Smooth muscle cell (in vitro differentiated cells): Measurements from ENCODE around the gene MBD2. TPM values are rescaled to one million over a fixed set of nuclear protein-coding genes. Genes with fewer than 3 reads are reported as not detected.
A peak's percentile ranks its signal among the peaks of the same experiment; 100 is the strongest.

Experiments
- DNase-seq: peaks from one replicate; lab custom pipeline; 2025; ENCODE audit not compliant: unreplicated experiment; lab: John Stamatoyannopoulos, UW
- H2AFZ ChIP-seq: fragments of 200-600 bp; sonication (generic); 2 replicates; pipeline ENCODE4 v1.6.0; 2016; ENCODE audit warnings: antibody characterized with exemption, low read depth, mild to moderate bottlenecking
- H3F3A ChIP-seq: fragments of 200-600 bp; sonication (generic); 2 replicates; pipeline ENCODE4 v1.6.0; 2017; ENCODE audit warnings: antibody characterized with exemption, low read depth
- H3K27ac ChIP-seq: fragments of 200-600 bp; sonication (generic); 2 replicates; pipeline ENCODE4 v1.5.1; 2016; ENCODE audit warnings: low read depth, mild to moderate bottlenecking
- H3K27me3 ChIP-seq: fragments of 200-600 bp; sonication (generic); 2 replicates; pipeline ENCODE4 v1.6.1; 2016; ENCODE audit warnings: low read depth, mild to moderate bottlenecking
- H3K36me3 ChIP-seq: fragments of 200-600 bp; sonication (generic); 2 replicates; pipeline ENCODE4 v1.5.1; 2016; ENCODE audit warnings: low read depth
- H3K4me1 ChIP-seq: fragments of 200-600 bp; sonication (generic); 2 replicates; pipeline ENCODE4 v1.5.1; 2016; ENCODE audit warnings: low read depth
- H3K4me2 ChIP-seq: fragments of 200-600 bp; sonication (generic); 2 replicates; pipeline ENCODE4 v1.6.0; 2016; ENCODE audit warnings: mild to moderate bottlenecking
- H3K4me3 ChIP-seq: fragments of 200-600 bp; sonication (generic); 2 replicates; pipeline ENCODE4 v1.5.1; 2016; ENCODE audit warnings: mild to moderate bottlenecking
- H3K79me2 ChIP-seq: fragments of 200-600 bp; sonication (generic); 2 replicates; pipeline ENCODE4 v1.6.0; 2016; ENCODE audit warnings: low read depth, mild to moderate bottlenecking
- H3K9ac ChIP-seq: fragments of 200-600 bp; sonication (generic); 2 replicates; pipeline ENCODE4 v1.6.0; 2016; ENCODE audit warnings: low read depth
- H3K9me3 ChIP-seq: fragments of 200-600 bp; sonication (generic); replicated peaks from 2 replicates; pipeline ENCODE4 v1.5.1; 2016; ENCODE audit warnings: low read depth
- H4K20me1 ChIP-seq: fragments of 200-600 bp; sonication (generic); 2 replicates; pipeline ENCODE4 v1.6.0; 2016; ENCODE audit warnings: low read depth
- WGBS: methylation state at CpG from one replicate; pipeline ENCODE4 v1.1.7; 2016; ENCODE audit warnings: low lambda C conversion rate; 5-methylcytosine and 5-hydroxymethylcytosine counted together
- polyA plus RNA-seq: library from polyadenylated mRNA; unstranded; fragments of >200 nt; fragmentation: Nextera tagmentation; extraction: Ambion mirVana; gene quantifications from 2 replicates; pipeline ENCODE4 v1.2.1, GENCODE V29; 2016
- total RNA-seq: library from RNA; depleted of rRNA; stranded (reverse); fragments of >200 nt; gene quantifications from 2 replicates; pipeline ENCODE4 v1.2.3, GENCODE V29; 2014
- TF ChIP-seq, protein P1 (sequence below): fragments of 200-600 bp; sonication (generic); IDR thresholded peaks from 2 replicates; pipeline ENCODE4 v1.5.1; 2017; ENCODE audit warnings: borderline replicate concordance, mild to moderate bottlenecking, antibody characterized with exemption; ENCODE audit not compliant: insufficient read depth, poor library complexity, severe bottlenecking

MBD2 gene
- total and polyA plus RNA-seq, 2 experiments from 2014 or later, result 28.5 to 42.6 TPM

DNA sequence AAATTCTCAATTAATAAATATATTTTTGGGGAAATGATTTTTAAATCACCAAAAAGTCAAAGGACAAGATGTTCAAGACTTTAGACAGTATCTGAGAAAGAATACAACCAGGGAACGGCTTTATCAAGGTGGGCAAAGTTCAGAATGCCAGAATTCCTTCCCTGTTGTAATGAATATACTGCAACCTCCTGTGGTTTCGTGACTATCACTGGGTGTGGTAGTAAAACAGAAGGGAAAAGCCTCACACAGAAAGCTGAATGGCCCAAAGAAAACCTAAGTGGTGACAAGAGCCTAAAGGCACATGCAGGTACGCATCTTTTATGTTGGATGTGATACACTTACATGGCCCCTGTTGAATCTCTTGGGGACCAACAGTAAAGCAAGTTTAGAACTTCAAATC lies 37.1 kb downstream of the MBD2 start:
- TF ChIP-seq, protein P1, sequence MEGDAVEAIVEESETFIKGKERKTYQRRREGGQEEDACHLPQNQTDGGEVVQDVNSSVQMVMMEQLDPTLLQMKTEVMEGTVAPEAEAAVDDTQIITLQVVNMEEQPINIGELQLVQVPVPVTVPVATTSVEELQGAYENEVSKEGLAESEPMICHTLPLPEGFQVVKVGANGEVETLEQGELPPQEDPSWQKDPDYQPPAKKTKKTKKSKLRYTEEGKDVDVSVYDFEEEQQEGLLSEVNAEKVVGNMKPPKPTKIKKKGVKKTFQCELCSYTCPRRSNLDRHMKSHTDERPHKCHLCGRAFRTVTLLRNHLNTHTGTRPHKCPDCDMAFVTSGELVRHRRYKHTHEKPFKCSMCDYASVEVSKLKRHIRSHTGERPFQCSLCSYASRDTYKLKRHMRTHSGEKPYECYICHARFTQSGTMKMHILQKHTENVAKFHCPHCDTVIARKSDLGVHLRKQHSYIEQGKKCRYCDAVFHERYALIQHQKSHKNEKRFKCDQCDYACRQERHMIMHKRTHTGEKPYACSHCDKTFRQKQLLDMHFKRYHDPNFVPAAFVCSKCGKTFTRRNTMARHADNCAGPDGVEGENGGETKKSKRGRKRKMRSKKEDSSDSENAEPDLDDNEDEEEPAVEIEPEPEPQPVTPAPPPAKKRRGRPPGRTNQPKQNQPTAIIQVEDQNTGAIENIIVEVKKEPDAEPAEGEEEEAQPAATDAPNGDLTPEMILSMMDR, result no peak
- no peaks in the 10 kb centered on the region for H3K9me3 ChIP-seq
- H3K79me2 ChIP-seq, result peaks cover 37% of the 10 kb centered on the region
- peaks cover 41% of the 10 kb centered on the region for H4K20me1 ChIP-seq
- no peaks in the 10 kb centered on the region for H3K27me3 ChIP-seq
- peaks cover 9% of the 10 kb centered on the region for H3K4me1 ChIP-seq
- H3K36me3 ChIP-seq, result peaks cover 13% of the 10 kb centered on the region
- no peak overlapping the region for H3K27ac ChIP-seq
- no peak for DNase-seq
- no peak overlapping the region for H3K9ac ChIP-seq
- WGBS, result 89% methylated on average over 3 of the region's 3 CpGs
- H3K4me3 ChIP-seq, result no peak overlapping the region
- no peak overlapping the region for H2AFZ ChIP-seq
- H3F3A ChIP-seq, result no peaks in the 10 kb centered on the region
- H3K4me2 ChIP-seq, result no peak overlapping the region

DNA sequence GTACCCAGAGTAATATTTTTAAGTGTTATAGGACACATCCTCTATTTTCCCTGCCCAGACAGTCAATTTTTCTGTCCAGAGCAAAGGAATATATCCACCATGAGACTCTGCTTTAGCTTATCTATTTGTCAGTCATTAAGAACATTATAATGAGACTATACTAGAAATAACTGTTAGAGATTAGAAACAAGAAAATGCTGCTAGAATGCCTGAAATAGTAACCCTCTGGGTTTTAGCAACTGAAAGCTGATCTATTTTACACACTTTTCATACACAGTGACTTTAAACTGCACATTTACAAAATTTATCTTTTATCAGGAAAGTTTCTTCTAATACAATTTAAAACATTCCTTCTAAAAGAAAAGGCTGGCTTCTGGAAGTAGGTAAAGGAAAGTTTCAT lies 39.6 kb downstream of the MBD2 start:
- H3K9me3 ChIP-seq, result no peaks in the 10 kb centered on the region
- peaks cover 9% of the 10 kb centered on the region for H3K4me1 ChIP-seq
- peak overlapping the region; percentile 5 for H3K27ac ChIP-seq
- H3K9ac ChIP-seq, result no peak overlapping the region
- no peaks in the 10 kb centered on the region for H3K27me3 ChIP-seq
- no peak overlapping the region for H3K4me2 ChIP-seq
- no peaks in the 10 kb centered on the region for H3F3A ChIP-seq
- H4K20me1 ChIP-seq, result peaks cover 37% of the 10 kb centered on the region
- TF ChIP-seq, protein P1, result no peak
- H3K4me3 ChIP-seq, result no peak overlapping the region
- no peak overlapping the region for H2AFZ ChIP-seq
- no peak for DNase-seq
- peaks cover 20% of the 10 kb centered on the region for H3K36me3 ChIP-seq
- H3K79me2 ChIP-seq, result peaks cover 36% of the 10 kb centered on the region

DNA sequence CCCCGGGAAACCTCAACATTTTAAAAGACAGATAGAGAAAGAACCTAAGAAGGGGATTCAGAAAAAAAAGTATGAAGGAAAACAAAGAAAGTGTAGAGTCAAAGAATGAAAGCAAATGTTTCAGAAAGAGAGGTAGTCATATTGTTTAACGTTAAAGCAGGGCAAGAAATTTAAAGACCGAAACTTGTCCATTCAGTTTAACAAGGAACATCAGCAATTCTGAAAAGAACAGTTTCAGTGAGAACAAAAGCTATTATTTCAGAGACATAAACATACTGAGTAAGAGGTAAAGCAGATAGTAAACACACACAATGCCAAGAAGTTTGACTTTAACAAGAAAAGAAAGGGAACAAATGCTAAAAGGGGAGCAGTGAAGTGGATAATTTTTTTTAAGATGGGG lies 41.1 kb downstream of the MBD2 start:
- H3K27ac ChIP-seq, result no peak overlapping the region
- peaks cover 9% of the 10 kb centered on the region for H3K4me1 ChIP-seq
- H3K9ac ChIP-seq, result no peak overlapping the region
- WGBS, result 88% methylated on average over 3 of the region's 3 CpGs
- no peak overlapping the region for H2AFZ ChIP-seq
- DNase-seq, result no peak
- no peak overlapping the region for H3K4me2 ChIP-seq
- H3K79me2 ChIP-seq, result peaks cover 41% of the 10 kb centered on the region
- H3K4me3 ChIP-seq, result no peak overlapping the region
- H4K20me1 ChIP-seq, result peaks cover 43% of the 10 kb centered on the region
- no peaks in the 10 kb centered on the region for H3F3A ChIP-seq
- no peaks in the 10 kb centered on the region for H3K27me3 ChIP-seq
- TF ChIP-seq, protein P1, result no peak
- no peaks in the 10 kb centered on the region for H3K9me3 ChIP-seq
- peaks cover 20% of the 10 kb centered on the region for H3K36me3 ChIP-seq

GRCh38 chr18:54181856-54182602 lies 42.4 kb downstream of the MBD2 start:
- no peaks in the 10 kb centered on the region for H3K27me3 ChIP-seq
- H3K4me2 ChIP-seq, result no peak overlapping the region
- H3K27ac ChIP-seq, result no peak overlapping the region
- no peak for DNase-seq
- no peaks in the 10 kb centered on the region for H3F3A ChIP-seq
- 79% methylated on average over 1 of the region's 1 CpG for WGBS
- no peak overlapping the region for H3K9ac ChIP-seq
- TF ChIP-seq, protein P1, result no peak
- H2AFZ ChIP-seq, result no peak overlapping the region
- peaks cover 11% of the 10 kb centered on the region for H3K36me3 ChIP-seq
- peaks cover 45% of the 10 kb centered on the region for H3K79me2 ChIP-seq
- H3K4me3 ChIP-seq, result no peak overlapping the region
- H4K20me1 ChIP-seq, result peaks cover 44% of the 10 kb centered on the region
- H3K9me3 ChIP-seq, result no peaks in the 10 kb centered on the region
- H3K4me1 ChIP-seq, result peaks cover 9% of the 10 kb centered on the region
